Omental fat pad (tissue), 4 donors: ENCODE data around the gene C12orf75. TPM values are rescaled to one million over a fixed set of nuclear protein-coding genes. Genes with fewer than 3 reads are reported as not detected.

Experiments used
- ATAC-seq: fragments of 150-250 bp; one replicate; pipeline ENCODE4 v1.9.1; 2016; ENCODE audit warnings: mild to moderate bottlenecking, moderate library complexity; ENCODE audit not compliant: low FRiP score
- DNase-seq: peaks from one replicate; pipeline ENCODE4 v3.0.0-alpha.2; 2019; ENCODE audit warnings: low spot score
- total RNA-seq, 4 donors: library from RNA; depleted of rRNA; stranded (reverse); fragments of >200 nt; gene quantifications; one replicate each; pipeline ENCODE4 v1.1.0, GENCODE V29; 2016
- TF ChIP-seq, protein P1 (sequence below), 3 donors: fragments of 450-650 bp; IDR thresholded peaks; one replicate each; pipeline ENCODE4 v1.5.1; 2016 to 2017; ENCODE audit warnings: antibody characterized with exemption in 3 of 3, mild to moderate bottlenecking in 3 of 3, moderate library complexity in 2 of 3

Gene C12orf75
- total RNA-seq, 4 donors from 2014 or later: 3.5 to 7.0 (median 3.8) TPM

GRCh38 chr12:105419606-105420005 lies 89.1 kb downstream of the C12orf75 start:
- ATAC-seq (no peak), DNase-seq (no peak)
- TF ChIP-seq, protein P1, sequence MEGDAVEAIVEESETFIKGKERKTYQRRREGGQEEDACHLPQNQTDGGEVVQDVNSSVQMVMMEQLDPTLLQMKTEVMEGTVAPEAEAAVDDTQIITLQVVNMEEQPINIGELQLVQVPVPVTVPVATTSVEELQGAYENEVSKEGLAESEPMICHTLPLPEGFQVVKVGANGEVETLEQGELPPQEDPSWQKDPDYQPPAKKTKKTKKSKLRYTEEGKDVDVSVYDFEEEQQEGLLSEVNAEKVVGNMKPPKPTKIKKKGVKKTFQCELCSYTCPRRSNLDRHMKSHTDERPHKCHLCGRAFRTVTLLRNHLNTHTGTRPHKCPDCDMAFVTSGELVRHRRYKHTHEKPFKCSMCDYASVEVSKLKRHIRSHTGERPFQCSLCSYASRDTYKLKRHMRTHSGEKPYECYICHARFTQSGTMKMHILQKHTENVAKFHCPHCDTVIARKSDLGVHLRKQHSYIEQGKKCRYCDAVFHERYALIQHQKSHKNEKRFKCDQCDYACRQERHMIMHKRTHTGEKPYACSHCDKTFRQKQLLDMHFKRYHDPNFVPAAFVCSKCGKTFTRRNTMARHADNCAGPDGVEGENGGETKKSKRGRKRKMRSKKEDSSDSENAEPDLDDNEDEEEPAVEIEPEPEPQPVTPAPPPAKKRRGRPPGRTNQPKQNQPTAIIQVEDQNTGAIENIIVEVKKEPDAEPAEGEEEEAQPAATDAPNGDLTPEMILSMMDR (IDR thresholded peaks at IDR 0.05): no peak

GRCh38 chr12:105420046-105420445 lies 89.6 kb downstream of the C12orf75 start:
- TF ChIP-seq, protein P1 (IDR thresholded peaks at IDR 0.05): no peak
- ATAC-seq (no peak), DNase-seq (no peak)

DNA sequence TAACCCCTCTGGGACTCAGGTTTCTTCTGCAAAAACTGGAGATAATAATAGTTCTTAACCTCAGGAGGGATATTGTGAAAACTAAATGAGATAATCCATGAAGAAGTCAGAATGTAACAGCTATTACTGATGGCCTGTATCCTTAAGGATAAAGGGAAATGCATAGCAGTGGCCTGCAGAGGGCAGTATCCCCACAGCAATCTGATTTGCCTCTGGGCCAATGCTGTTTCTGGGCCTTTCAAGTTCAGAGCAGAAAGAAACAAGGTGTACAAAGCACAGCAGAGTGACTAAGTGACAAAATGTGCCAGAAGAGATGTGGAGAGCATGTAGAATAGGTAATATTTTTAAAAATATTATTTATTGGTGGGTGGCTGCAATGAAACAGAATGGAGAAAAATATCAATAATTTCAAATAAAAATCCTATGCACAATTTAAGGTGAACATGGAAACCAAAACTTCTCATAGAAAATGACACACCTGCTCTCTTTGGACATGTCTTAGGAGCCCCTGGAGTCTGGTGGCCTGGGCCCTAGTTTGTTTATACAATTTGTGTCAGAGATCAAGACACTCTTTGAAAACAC lies 90.3 kb downstream of the C12orf75 start:
- DNase-seq: peak; percentile 44
- peak; percentile 68 for ATAC-seq
- TF ChIP-seq, protein P1 (IDR thresholded peaks at IDR 0.05): peak in 1 of 3 donors; percentile 73

Other genes with a start within 250 kb of the C12orf75 start
- 10 to 100 TPM in 1 of 4 donors, 1 to 10 TPM in 3; 3.7 to 22.4 (median 5.2) TPM for gene ALDH1L2, start 246.2 kb upstream of the C12orf75 start, total RNA-seq
- 100 to 1,000 TPM in 1 of 4 donors, 10 to 100 TPM in 3; 43.9 to 130 (median 58.4) TPM for gene WASHC4, start 223.0 kb upstream of the C12orf75 start, total RNA-seq
- gene APPL2, start 94.5 kb upstream of the C12orf75 start, total RNA-seq: 10 to 100 TPM; 39.9 to 67.5 (median 59.1) TPM